ENCODE measurements around the gene SCUBE2.

The SCUBE2 gene

GRCh38 chr11:9042488-9042887 lies 48.9 kb downstream of the SCUBE2 start:
- H3K4me3 ChIP-seq (ENCODE audit: low read depth, low read length) = no peak overlapping the region
- no peak for DNase-seq (ENCODE audit: low read depth)
- TF ChIP-seq, protein P1, sequence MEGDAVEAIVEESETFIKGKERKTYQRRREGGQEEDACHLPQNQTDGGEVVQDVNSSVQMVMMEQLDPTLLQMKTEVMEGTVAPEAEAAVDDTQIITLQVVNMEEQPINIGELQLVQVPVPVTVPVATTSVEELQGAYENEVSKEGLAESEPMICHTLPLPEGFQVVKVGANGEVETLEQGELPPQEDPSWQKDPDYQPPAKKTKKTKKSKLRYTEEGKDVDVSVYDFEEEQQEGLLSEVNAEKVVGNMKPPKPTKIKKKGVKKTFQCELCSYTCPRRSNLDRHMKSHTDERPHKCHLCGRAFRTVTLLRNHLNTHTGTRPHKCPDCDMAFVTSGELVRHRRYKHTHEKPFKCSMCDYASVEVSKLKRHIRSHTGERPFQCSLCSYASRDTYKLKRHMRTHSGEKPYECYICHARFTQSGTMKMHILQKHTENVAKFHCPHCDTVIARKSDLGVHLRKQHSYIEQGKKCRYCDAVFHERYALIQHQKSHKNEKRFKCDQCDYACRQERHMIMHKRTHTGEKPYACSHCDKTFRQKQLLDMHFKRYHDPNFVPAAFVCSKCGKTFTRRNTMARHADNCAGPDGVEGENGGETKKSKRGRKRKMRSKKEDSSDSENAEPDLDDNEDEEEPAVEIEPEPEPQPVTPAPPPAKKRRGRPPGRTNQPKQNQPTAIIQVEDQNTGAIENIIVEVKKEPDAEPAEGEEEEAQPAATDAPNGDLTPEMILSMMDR (IDR thresholded peaks at IDR 0.05; ENCODE audit: low read depth, low read length, missing control alignments) = no peak

GRCh38 chr11:9041747-9042146 lies 49.7 kb downstream of the SCUBE2 start:
- TF ChIP-seq, protein P1 (IDR thresholded peaks at IDR 0.05; ENCODE audit: low read depth, low read length, missing control alignments) = no peak
- DNase-seq (ENCODE audit: low read depth) = no peak
- H3K4me3 ChIP-seq (ENCODE audit: low read depth, low read length) = no peak overlapping the region

DNA sequence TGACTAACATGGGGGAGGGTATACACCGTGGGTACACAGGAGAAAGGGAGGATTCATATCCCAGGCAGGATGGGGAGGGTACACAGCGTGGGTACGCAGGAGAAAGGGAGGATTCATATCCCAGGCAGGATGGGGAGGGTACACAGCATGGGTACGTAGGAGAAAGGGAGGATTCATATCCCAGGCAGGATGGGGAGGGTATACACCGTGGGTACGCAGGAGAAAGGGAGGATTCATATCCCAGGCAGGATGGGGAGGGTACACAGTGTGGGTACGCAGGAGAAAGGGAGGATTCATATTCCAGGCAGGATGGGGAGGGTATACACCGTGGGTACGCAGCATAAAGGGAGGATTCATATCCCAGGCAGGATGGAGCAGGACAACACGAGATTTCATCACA lies 51.0 kb downstream of the SCUBE2 start:
- DNase-seq (ENCODE audit: low read depth) = no peak
- no peak overlapping the region for H3K4me3 ChIP-seq (ENCODE audit: low read depth, low read length)
- TF ChIP-seq, protein P1 (IDR thresholded peaks at IDR 0.05; ENCODE audit: low read depth, low read length, missing control alignments) = no peak

GRCh38 chr11:9039863-9040262 lies 51.5 kb downstream of the SCUBE2 start:
- H3K4me3 ChIP-seq (ENCODE audit: low read depth, low read length) = no peak overlapping the region
- TF ChIP-seq, protein P1 (IDR thresholded peaks at IDR 0.05; ENCODE audit: low read depth, low read length, missing control alignments) = no peak
- DNase-seq (ENCODE audit: low read depth) = no peak

GRCh38 chr11:9039198-9039597 lies 52.2 kb downstream of the SCUBE2 start:
- TF ChIP-seq, protein P1 (IDR thresholded peaks at IDR 0.05; ENCODE audit: low read depth, low read length, missing control alignments) = no peak
- DNase-seq (ENCODE audit: low read depth) = no peak
- H3K4me3 ChIP-seq (ENCODE audit: low read depth, low read length) = no peak overlapping the region

- no peak for DNase-seq (ENCODE audit: low read depth)
- H3K4me3 ChIP-seq (ENCODE audit: low read depth, low read length) = no peak overlapping the region
- TF ChIP-seq, protein P1 (IDR thresholded peaks at IDR 0.05; ENCODE audit: low read depth, low read length, missing control alignments) = no peak
Observed at GRCh38 chr11:9038541-9038940, 52.9 kb downstream of the SCUBE2 start.

- DNase-seq (ENCODE audit: low read depth) = no peak
- TF ChIP-seq, protein P1 (IDR thresholded peaks at IDR 0.05; ENCODE audit: low read depth, low read length, missing control alignments) = no peak
- no peak overlapping the region for H3K4me3 ChIP-seq (ENCODE audit: low read depth, low read length)
Observed at GRCh38 chr11:9037963-9038362, 53.4 kb downstream of the SCUBE2 start.
